NCI-H1436 treated with DMSO at 0.1 percent for 48 hours (cell line): ENCODE data around the gene CA10.

Source experiments
- DNase-seq: peaks from one replicate; lab custom pipeline; 2025; lab: John Stamatoyannopoulos, UW

CA10 gene

DNA sequence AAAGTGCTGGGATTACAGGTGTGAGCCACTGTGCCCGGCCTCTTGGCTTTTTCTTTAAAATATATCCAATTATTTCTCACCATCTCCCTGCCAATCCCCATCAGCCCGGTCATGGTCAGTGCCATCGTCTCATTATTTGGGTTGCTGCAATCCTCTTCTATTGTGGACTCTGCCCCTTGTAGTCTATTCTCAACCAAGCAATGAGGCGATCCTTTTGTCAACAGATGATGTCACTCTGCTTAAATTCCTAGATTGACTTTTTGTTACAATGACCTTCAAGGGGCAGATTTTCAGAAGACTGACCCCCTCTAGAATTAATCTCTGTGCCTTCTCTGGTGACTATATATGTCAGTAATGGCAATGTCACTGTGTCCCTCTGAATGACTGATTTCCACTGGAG, 513.5 kb downstream of the CA10 start:
- DNase-seq: no peak

DNA sequence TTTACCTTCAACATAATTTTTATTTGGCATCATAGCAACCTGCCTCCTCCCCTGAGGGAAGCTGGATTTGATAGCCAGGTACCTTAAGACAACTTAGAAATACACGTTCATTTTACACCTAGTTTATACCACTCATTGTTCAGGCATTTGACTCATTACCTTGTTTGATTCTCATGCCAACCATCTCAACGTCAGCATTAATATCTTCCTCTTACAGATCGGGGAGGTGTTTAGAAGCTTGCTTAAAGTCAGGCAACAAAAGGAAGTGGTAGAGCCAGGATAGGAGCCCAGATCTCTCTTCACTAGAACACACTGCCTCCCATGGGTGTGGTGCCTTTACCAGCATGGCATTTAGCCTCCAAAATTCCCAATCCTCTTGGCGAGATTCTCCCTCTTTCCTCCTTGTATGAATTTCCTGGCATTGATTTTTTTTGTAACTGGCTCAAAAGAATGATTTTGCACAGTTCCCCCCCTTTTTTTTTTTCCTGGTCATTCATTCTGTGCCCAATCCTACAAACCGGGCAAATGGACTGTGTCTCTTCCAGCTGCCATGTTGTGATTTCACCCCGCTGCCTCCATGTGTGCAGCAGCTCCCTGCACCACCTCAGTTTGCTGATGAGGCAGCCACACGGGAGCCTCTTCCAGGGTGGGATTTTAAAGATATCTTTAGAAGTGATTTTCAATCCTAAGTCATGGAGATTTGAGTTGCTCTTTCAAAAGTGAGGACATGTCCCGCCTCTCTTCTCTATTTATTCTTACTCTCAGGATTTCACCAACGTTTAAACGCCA, 514.6 kb downstream of the CA10 start:
- DNase-seq: no peak

DNA sequence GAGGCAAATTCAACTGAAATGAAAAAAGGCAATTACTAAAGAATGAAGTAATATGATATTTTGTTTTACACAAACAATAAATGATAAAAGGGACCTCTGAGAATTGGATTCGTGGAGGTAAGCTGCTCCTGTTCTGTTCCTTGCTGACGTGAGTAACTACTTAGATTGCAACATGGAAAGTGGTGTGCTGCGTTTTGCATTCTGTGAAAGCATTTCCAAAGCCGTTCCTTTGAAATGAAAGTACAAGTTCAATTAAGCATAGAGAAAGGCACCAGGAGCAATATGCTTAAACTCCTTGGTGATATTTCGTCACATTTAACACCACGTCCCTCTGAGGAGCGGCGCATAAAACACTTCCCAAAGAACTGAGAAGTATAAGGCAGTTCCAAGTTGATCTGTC, 516.5 kb downstream of the CA10 start:
- no peak for DNase-seq

- no peak for DNase-seq
Measured at GRCh38 chr17:51640108-51640622, 518.3 kb downstream of the CA10 start.

DNA sequence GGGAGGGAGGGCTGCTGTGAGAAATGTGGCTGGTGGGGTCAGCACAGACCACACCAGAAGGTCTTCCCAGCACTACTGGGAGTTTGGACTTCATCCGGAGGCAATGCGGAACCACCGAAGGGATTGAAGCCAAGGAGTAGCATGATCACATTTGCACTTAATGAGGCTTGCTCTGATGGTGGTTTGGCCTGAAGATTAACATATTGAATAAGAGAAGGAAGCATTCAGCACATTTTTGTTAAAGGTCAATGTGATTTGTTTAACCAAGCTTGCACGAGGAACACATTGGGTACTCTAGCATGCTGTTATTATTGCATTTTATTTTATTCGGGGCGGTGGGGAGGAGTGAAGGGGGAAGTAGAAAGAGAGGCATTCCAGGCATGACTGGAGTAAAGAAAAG, 519.5 kb downstream of the CA10 start:
- no peak for DNase-seq

- DNase-seq: no peak
Measured at GRCh38 chr17:51636291-51636690, 522.2 kb downstream of the CA10 start.

GRCh38 chr17:51630101-51630671, 528.3 kb downstream of the CA10 start:
- no peak for DNase-seq

- no peak for DNase-seq
Measured at GRCh38 chr17:51629232-51629631, 529.3 kb downstream of the CA10 start.

GRCh38 chr17:51627779-51628178, 530.7 kb downstream of the CA10 start:
- DNase-seq: no peak

- DNase-seq: no peak
Measured at GRCh38 chr17:51618476-51618875, 540.0 kb downstream of the CA10 start.

DNA sequence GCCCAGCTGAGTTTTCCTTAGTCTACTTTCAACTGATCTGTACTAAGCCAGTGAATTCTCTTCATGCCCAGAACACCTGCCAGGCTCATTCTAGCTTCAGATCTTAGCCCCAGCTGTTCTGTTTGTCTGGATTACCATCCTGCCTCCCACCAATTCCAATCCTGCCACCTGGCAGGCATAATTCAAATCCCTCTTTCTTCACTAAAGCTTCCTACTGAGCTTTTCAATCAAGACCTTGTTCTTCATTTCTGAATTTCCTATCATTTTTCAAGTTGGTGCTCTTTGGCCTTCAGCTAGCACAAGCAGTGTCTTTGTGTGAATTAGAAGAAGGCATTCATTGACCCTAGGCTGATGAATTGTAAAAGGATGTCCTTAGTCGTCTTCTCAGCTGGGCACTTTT, 540.5 kb downstream of the CA10 start:
- DNase-seq: no peak

DNA sequence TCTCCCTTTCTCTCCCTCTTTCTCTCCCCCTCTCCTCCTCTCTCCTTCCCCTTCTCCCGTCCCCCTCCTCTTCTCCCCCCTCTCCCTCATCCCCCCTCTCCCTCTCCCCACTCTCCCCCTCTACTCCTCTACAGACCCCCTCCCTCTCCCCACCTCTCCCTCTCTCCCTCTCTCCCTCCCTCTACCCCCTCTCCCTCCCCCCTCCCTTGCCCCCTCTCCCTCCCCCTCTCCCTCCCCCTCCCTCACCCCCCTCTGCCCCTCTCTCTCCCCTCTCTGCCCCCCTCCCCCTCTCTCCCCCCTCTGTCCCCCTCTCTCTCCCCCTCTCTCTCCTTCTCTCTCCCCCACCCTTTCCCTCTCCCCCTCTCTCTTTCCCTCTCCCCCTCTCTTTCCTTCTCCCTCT, 545.3 kb downstream of the CA10 start:
- no peak for DNase-seq

- DNase-seq: no peak
Measured at GRCh38 chr17:51612692-51613091, 545.8 kb downstream of the CA10 start.

- DNase-seq: no peak
Measured at GRCh38 chr17:51611585-51611984, 546.9 kb downstream of the CA10 start.

GRCh38 chr17:51610834-51611233, 547.7 kb downstream of the CA10 start:
- no peak for DNase-seq

- DNase-seq: no peak
Measured at GRCh38 chr17:51610155-51610554, 548.4 kb downstream of the CA10 start.

- DNase-seq: no peak
Measured at GRCh38 chr17:51608251-51608933, 550.1 kb downstream of the CA10 start.

DNA sequence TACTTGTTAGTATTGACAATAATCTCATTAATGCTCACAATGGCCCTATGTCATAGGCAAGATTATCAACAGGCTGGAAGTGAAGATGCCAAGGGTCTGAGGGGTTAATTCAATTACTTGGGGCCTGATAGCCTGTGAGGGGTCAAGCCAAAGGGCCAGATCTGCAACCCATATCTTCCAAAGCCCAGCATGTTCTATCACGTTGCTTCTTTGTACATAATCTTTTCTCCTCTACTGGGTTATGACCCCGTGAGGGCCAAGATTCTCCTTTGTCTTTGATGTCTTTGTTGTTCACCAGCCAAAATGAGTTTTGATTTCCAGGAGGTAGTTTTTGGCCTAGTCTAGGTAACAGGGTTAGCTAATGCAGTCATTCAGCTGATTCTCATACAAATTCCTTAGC, 551.0 kb downstream of the CA10 start:
- DNase-seq: no peak

DNA sequence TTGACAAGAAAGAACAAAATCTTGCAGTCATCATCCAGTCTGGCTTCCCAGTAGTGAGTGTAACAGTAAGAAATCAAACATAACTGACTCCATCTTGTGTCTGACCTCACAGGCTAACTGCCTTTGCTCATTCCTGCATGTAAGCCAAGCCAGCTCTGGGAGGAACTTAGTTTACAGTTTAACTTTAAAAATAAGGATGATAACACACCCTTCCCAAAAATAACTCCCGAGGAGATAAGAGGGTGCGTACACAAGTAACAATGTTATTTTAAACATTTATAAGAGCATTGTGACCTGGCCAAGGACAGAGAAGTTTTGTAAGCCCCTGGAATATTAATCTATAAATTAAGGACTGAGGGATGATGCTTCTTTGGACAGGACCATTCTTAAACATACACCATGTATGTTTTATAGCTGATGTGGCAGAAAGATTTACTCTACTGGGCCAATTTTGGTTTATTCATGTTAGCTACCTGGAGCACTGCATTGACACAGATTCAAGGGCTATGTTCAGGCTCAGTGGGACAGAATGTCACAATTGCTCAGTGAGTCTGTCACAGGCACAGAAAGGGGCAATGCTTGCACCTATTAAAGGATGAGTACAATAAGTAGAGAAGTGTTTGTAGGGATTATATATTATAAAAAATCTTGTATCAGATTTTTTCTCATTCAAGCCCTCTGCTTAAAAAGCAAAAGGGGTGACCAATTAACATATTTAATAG, 554.1 kb downstream of the CA10 start:
- no peak for DNase-seq

GRCh38 chr17:51601622-51602261, 556.8 kb downstream of the CA10 start:
- no peak for DNase-seq

DNA sequence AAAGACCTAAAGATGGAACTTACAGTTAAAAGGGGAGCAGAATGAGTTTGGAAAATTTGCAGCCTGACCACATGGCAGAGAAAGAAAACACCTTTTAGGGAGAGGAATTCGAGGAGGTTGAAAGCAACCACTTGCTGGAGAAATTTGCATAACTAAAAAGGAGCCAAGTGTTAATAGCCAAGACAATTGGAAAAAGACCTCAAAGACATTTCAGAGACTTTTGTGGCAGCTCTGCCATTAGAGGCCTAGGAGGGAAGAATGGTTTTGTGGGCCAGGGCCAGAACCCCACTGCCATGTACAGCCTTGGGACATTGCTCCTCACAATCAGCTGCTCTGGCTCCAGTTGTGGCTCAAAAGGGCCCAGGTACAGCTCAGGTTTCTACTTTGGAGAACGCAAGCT, 559.7 kb downstream of the CA10 start:
- DNase-seq: no peak

- DNase-seq: no peak
Measured at GRCh38 chr17:51597345-51597744, 561.2 kb downstream of the CA10 start.
